ENCODE measurements around the gene UBAC1.

UBAC1 gene

GRCh38 chr9:135971892-135972291 is 10.7 kb upstream of the UBAC1 start (continued):
- no peak for TF ChIP-seq ZNF561 (tag by site-specific recombination; IDR thresholded peaks at IDR 0.05; ENCODE audit: borderline replicate concordance)
- TF ChIP-seq ZSCAN16 (tag by site-specific recombination; IDR thresholded peaks at IDR 0.05) = no peak
- TF ChIP-seq BCL11B (tag by site-specific recombination; IDR thresholded peaks at IDR 0.05; ENCODE audit: low read depth) = no peak
- no peak for TF ChIP-seq ZNF660 (tag by site-specific recombination; IDR thresholded peaks at IDR 0.05)
- peak; percentile 48; the same call in 1 of the 2 replicates for TF ChIP-seq GLIS2 (tag by site-specific recombination; IDR thresholded peaks at IDR 0.05)

- TF ChIP-seq GLIS1 (tag by site-specific recombination; IDR thresholded peaks at IDR 0.05) (peak; percentile 96), ZBTB20 (tag by site-specific recombination; IDR thresholded peaks at IDR 0.05) (peak; percentile 49), ATF2 (tag by site-specific recombination; IDR thresholded peaks at IDR 0.05; ENCODE audit: low read depth) (peak; percentile 27; the same call in 1 of the 2 replicates), ZIC2 (tag by site-specific recombination; IDR thresholded peaks at IDR 0.05) (peak; percentile 67), ZNF221 (tag by site-specific recombination; IDR thresholded peaks at IDR 0.05; ENCODE audit: borderline replicate concordance) (no peak)
- POLR2A ChIA-PET = interaction anchor here (0.5 kb wide), 1 partner anchor 756 kb away, joined by 3 read pairs; no protein-coding TSS in a partner anchor
- no peaks in the 10 kb centered on the region for H3K9me3 ChIP-seq (ENCODE audit: control insufficient read depth, insufficient read depth, low read depth, low read length)
These were observed 10.1 kb upstream of the UBAC1 start for GRCh38 chr9:135971111-135971766.

GRCh38 chr9:135970128-135970815 is 9.1 kb upstream of the UBAC1 start:
- Histone ChIP-seq H3K36me3 (ENCODE audit: control insufficient read depth in 2 of 2, insufficient read depth in 1 of 2, low read length in 2 of 2) (no peaks in the 10 kb centered on the region), H3K4me3 (ENCODE audit: low read depth, low read length) (no peak overlapping the region), H3K27ac (ENCODE audit: extremely low read depth, low read depth, low read length) (no peak overlapping the region), H3K9me3 (ENCODE audit: control insufficient read depth, insufficient read depth, low read depth, low read length) (no peaks in the 10 kb centered on the region), H3K4me1 (ENCODE audit: control insufficient read depth, insufficient read depth, low read length) (no peaks in the 10 kb centered on the region)
- ChIA-PET CTCF (interaction anchor here (0.7 to 6.0 kb wide), 4 partner anchors 13 to 256 kb away, joined by 3 to 95 read pairs (median 7); no protein-coding TSS in a partner anchor), POLR2A (interaction anchor here (1.0 kb wide), 1 partner anchor 9 kb away, joined by 3 read pairs; the partner anchor contains the start of gene UBAC1)
- TF ChIP-seq ZNF776 (tag by site-specific recombination; IDR thresholded peaks at IDR 0.05; ENCODE audit: borderline replicate concordance) (no peak), ZNF660 (tag by site-specific recombination; IDR thresholded peaks at IDR 0.05) (no peak), ZBTB21 (tag by site-specific recombination; IDR thresholded peaks at IDR 0.05) (no peak), ZNF501 (tag by site-specific recombination; IDR thresholded peaks at IDR 0.05) (no peak), ZNF416 (tag by site-specific recombination; IDR thresholded peaks at IDR 0.05) (no peak), ZNF544 (tag by site-specific recombination; IDR thresholded peaks at IDR 0.05) (no peak)
- TF ChIP-seq, protein P1, sequence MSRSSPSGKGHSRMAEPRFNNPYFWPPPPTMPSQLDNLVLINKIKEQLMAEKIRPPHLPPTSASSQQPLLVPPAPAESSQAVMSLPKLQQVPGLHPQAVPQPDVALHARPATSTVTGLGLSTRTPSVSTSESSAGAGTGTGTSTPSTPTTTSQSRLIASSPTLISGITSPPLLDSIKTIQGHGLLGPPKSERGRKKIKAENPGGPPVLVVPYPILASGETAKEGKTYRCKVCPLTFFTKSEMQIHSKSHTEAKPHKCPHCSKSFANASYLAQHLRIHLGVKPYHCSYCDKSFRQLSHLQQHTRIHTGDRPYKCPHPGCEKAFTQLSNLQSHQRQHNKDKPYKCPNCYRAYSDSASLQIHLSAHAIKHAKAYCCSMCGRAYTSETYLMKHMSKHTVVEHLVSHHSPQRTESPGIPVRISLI (tag by site-specific recombination; IDR thresholded peaks at IDR 0.05) = no peak

More at GRCh38 chr9:135971111-135971766, 10.1 kb upstream of the UBAC1 start:
- CTCF ChIA-PET = interaction anchor here (0.9 to 6.0 kb wide), 2 partner anchors 151 kb away, joined by 6 to 95 read pairs; no protein-coding TSS in a partner anchor
- Histone ChIP-seq H3K36me3 (ENCODE audit: control insufficient read depth in 2 of 2, insufficient read depth in 1 of 2, low read length in 2 of 2) (no peaks in the 10 kb centered on the region), H3K27ac (ENCODE audit: extremely low read depth, low read depth, low read length) (no peak overlapping the region), H3K4me1 (ENCODE audit: control insufficient read depth, insufficient read depth, low read length) (no peaks in the 10 kb centered on the region), H3K4me3 (ENCODE audit: low read depth, low read length) (no peak overlapping the region)
